WTC11 (cell line): ENCODE measurements around the gene PKP4. TPM values are rescaled to one million over a fixed set of nuclear protein-coding genes. Genes with fewer than 3 reads are reported as not detected.

Experiments
- ATAC-seq: fragments of 200-7000 bp; cut with Tn5 transposase; 2 replicates; pipeline ENCODE4 v1.10.0; 2021; ENCODE audit warnings: mild to moderate bottlenecking, moderate library complexity
- Bru-seq: library from RNA; stranded (reverse); fragments of 400-500 nt; gene quantifications from one replicate; lab custom pipeline; 2021; lab: Mats Ljungman, UMichigan
- CTCF ChIA-PET: fragments of 300-600 bp; sonication (Branson Sonifier 250); formaldehyde crosslinking; loops from one replicate; lab custom pipeline; 2021; ENCODE audit warnings: antibody characterized with exemption; lab: Charles Lee
- POLR2A ChIA-PET: fragments of 350-600 bp; sonication (Branson Sonifier 250); formaldehyde crosslinking; loops from one replicate; lab custom pipeline; 2021; ENCODE audit warnings: antibody characterized with exemption; lab: Charles Lee
- DNase-seq: peaks from one replicate; pipeline ENCODE4 v3.0.0; 2021; ENCODE audit warnings: low spot score
- H3K27ac Mint-ChIP-seq: 2 replicates; pipeline ENCODE4 v1.8.0; 2021; ENCODE audit warnings: mixed read lengths
- H3K27me3 Mint-ChIP-seq: 2 replicates; pipeline ENCODE4 v1.8.0; 2021; ENCODE audit warnings: low read depth, mild to moderate bottlenecking, moderate library complexity, mixed read lengths
- H3K36me3 Mint-ChIP-seq: 2 replicates; pipeline ENCODE4 v1.8.0; 2021; ENCODE audit warnings: mixed read lengths
- H3K4me1 Mint-ChIP-seq: 2 replicates; pipeline ENCODE4 v1.8.0; 2022; ENCODE audit warnings: mixed read lengths
- H3K4me3 Mint-ChIP-seq: 2 replicates; pipeline ENCODE4 v1.8.0; 2021; ENCODE audit warnings: mild to moderate bottlenecking, moderate library complexity, mixed read lengths
- H3K9me3 Mint-ChIP-seq: 2 replicates; pipeline ENCODE4 v1.8.0; 2021; ENCODE audit warnings: mixed read lengths
- E2F5 ChIP-seq: sonication (generic); formaldehyde crosslinking; IDR thresholded peaks from 2 replicates; pipeline ENCODE4 v1.8.1; 2022; ENCODE audit warnings: mild to moderate bottlenecking, moderate library complexity, missing genetic modification reagents
- EMX1 ChIP-seq: fragments of 250-450 bp; sonication (Bioruptor Pico); IDR thresholded peaks from 2 replicates; pipeline ENCODE4 v1.8.0; 2021; ENCODE audit warnings: mild to moderate bottlenecking
- ESRRA ChIP-seq: sonication (generic); formaldehyde crosslinking; IDR thresholded peaks from 2 replicates; pipeline ENCODE4 v1.8.1; 2022; ENCODE audit warnings: mild to moderate bottlenecking, missing genetic modification reagents, borderline replicate concordance
- GABPB1 ChIP-seq: sonication (generic); formaldehyde crosslinking; IDR thresholded peaks from 2 replicates; pipeline ENCODE4 v1.8.1; 2023; ENCODE audit warnings: mild to moderate bottlenecking, missing genetic modification reagents
- GRHL2 ChIP-seq: fragments of 250-450 bp; sonication (Bioruptor Pico); IDR thresholded peaks from 2 replicates; pipeline ENCODE4 v1.8.0; 2022; ENCODE audit warnings: mild to moderate bottlenecking, moderate library complexity; ENCODE audit not compliant: insufficient replicate concordance, severe bottlenecking
- HMGA2 ChIP-seq: fragments of 250-450 bp; sonication (Bioruptor Pico); IDR thresholded peaks from 2 replicates; pipeline ENCODE4 v1.4.0; 2021; ENCODE audit warnings: mild to moderate bottlenecking, moderate library complexity
- HMGXB4 ChIP-seq: sonication (generic); formaldehyde crosslinking; IDR thresholded peaks from 2 replicates; pipeline ENCODE4 v1.8.1; 2023; ENCODE audit warnings: mild to moderate bottlenecking, moderate library complexity, missing genetic modification reagents
- JUN ChIP-seq: sonication (generic); formaldehyde crosslinking; IDR thresholded peaks from 2 replicates; pipeline ENCODE4 v1.8.0; 2023; ENCODE audit warnings: mild to moderate bottlenecking, missing genetic modification reagents
- MLX ChIP-seq: sonication (generic); formaldehyde crosslinking; IDR thresholded peaks from 2 replicates; pipeline ENCODE4 v1.8.1; 2023; ENCODE audit warnings: mild to moderate bottlenecking, missing genetic modification reagents, moderate library complexity
- NFATC4 ChIP-seq: fragments of 250-450 bp; sonication (Bioruptor Pico); IDR thresholded peaks from 2 replicates; pipeline ENCODE4 v1.9.0; 2021; ENCODE audit warnings: mild to moderate bottlenecking
- NFYB ChIP-seq: sonication (generic); formaldehyde crosslinking; conservative IDR thresholded peaks from 2 replicates; pipeline ENCODE4 v1.8.0; 2022; ENCODE audit warnings: low read depth, missing genetic modification reagents
- NR1H2 ChIP-seq: sonication (generic); formaldehyde crosslinking; IDR thresholded peaks from 2 replicates; pipeline ENCODE4 v1.9.0; 2021; ENCODE audit warnings: mild to moderate bottlenecking, moderate library complexity, missing genetic modification reagents
- SMAD4 ChIP-seq: sonication (generic); formaldehyde crosslinking; IDR thresholded peaks from 2 replicates; pipeline ENCODE4 v1.8.0; 2022; ENCODE audit warnings: mild to moderate bottlenecking, missing genetic modification reagents
- USF2 ChIP-seq: sonication (generic); formaldehyde crosslinking; IDR thresholded peaks from 2 replicates; pipeline ENCODE4 v1.8.1; 2023; ENCODE audit warnings: mild to moderate bottlenecking, missing genetic modification reagents, moderate library complexity
- ZBTB43 ChIP-seq: sonication (generic); formaldehyde crosslinking; IDR thresholded peaks from 2 replicates; pipeline ENCODE4 v1.8.1; 2023; ENCODE audit warnings: mild to moderate bottlenecking, missing genetic modification reagents
- ZNF138 ChIP-seq: sonication (generic); formaldehyde crosslinking; conservative IDR thresholded peaks from 2 replicates; pipeline ENCODE4 v1.8.1; 2022; ENCODE audit warnings: mild to moderate bottlenecking, moderate library complexity, missing genetic modification reagents
- ZNF219 ChIP-seq: sonication (generic); formaldehyde crosslinking; IDR thresholded peaks from 2 replicates; pipeline ENCODE4 v1.8.0; 2023; ENCODE audit warnings: missing genetic modification reagents, mild to moderate bottlenecking, borderline replicate concordance
- ZNF232 ChIP-seq: sonication (generic); formaldehyde crosslinking; IDR thresholded peaks from 2 replicates; pipeline ENCODE4 v1.8.0; 2022; ENCODE audit warnings: mild to moderate bottlenecking, missing genetic modification reagents
- ZNF281 ChIP-seq: sonication (generic); formaldehyde crosslinking; IDR thresholded peaks from 2 replicates; pipeline ENCODE4 v1.8.0; 2023; ENCODE audit warnings: mild to moderate bottlenecking, missing genetic modification reagents
- ZNF317 ChIP-seq: sonication (generic); formaldehyde crosslinking; IDR thresholded peaks from 2 replicates; pipeline ENCODE4 v1.8.1; 2023; ENCODE audit warnings: low read depth, mild to moderate bottlenecking, moderate library complexity, missing genetic modification reagents, borderline replicate concordance
- ZNF396 ChIP-seq: fragments of 250-450 bp; sonication (Bioruptor Pico); IDR thresholded peaks from 2 replicates; pipeline ENCODE4 v1.8.0; 2021; ENCODE audit warnings: mild to moderate bottlenecking, moderate library complexity, borderline replicate concordance
- ZNF416 ChIP-seq: fragments of 250-450 bp; sonication (Bioruptor Pico); IDR thresholded peaks from 2 replicates; pipeline ENCODE4 v1.9.0; 2021; ENCODE audit warnings: mild to moderate bottlenecking, inconsistent platforms
- ZNF423 ChIP-seq: fragments of 250-450 bp; sonication (Bioruptor Pico); IDR thresholded peaks from 2 replicates; pipeline ENCODE4 v2.1.2; 2022; ENCODE audit warnings: mild to moderate bottlenecking, moderate library complexity
- long read RNA-seq, 3 experiments: library from RNA in 1 of 3; library from capped mRNA in 1 of 3; library from polyadenylated mRNA in 1 of 3; unstranded in 2 of 3; stranded (forward) in 1 of 3; transcript quantifications; one replicate each; pipeline ENCODE4 v2.0.0, GENCODE V29; 2021
- total RNA-seq: library from RNA; stranded (reverse); gene quantifications from 3 replicates; pipeline ENCODE4 v1.2.3, GENCODE V29; 2021

PKP4 gene
- total RNA-seq (66.3 to 78.9 TPM (median 69.3 TPM) in 3 replicates), Bru-seq, nascent RNA (percentile 90 among the genes with signal in this experiment)
- long read RNA-seq, experiment 1, full-length matches to known transcripts: 5 of 90 reads
- long read RNA-seq, experiment 1, partial matches to known transcripts: 45 of 90 reads
- long read RNA-seq, experiment 1, other reads (novel, unspliced or antisense): 40 of 90 reads
- long read RNA-seq, experiment 2, partial matches to known transcripts: 18 of 83 reads
- long read RNA-seq, experiment 2, other reads (novel, unspliced or antisense): 65 of 83 reads
- long read RNA-seq, experiment 3, partial matches to known transcripts: 1 of 2 reads
- long read RNA-seq, experiment 3, other reads (novel, unspliced or antisense): 1 of 2 reads

- H3K9me3 Mint-ChIP-seq: no peaks in the 10 kb centered on the region
- peak within 1 kb of the TSS; percentile 94 for H3K4me3 Mint-ChIP-seq
- ChIA-PET CTCF (interaction anchor here (0.7 to 1.7 kb wide), 9 partner anchors 8 to 432 kb away, joined by 3 to 7 read pairs (median 4); no protein-coding TSS in a partner anchor), POLR2A (interaction anchor here (0.8 to 2.5 kb wide), 5 partner anchors 10 to 289 kb away, joined by 3 to 6 read pairs (median 3); no protein-coding TSS in a partner anchor)
- H3K27me3 Mint-ChIP-seq: no peaks in the 10 kb centered on the region
- peaks cover 50% of the 10 kb centered on the region for H3K4me1 Mint-ChIP-seq
- peak within 1 kb of the TSS; percentile 92 for H3K27ac Mint-ChIP-seq
- peak; percentile 90 for DNase-seq
- TF ChIP-seq ZNF423 (CRISPR knock-in tag): no peak
- no peak for TF ChIP-seq ZNF416 (CRISPR knock-in tag)
- TF ChIP-seq JUN (CRISPR knock-in tag): no peak
- no peak for TF ChIP-seq GRHL2 (CRISPR knock-in tag)
- TF ChIP-seq ESRRA (CRISPR knock-in tag): no peak
- TF ChIP-seq HMGXB4 (CRISPR knock-in tag): no peak
- TF ChIP-seq ZNF317 (CRISPR knock-in tag): no peak
- no peak for TF ChIP-seq GABPB1 (CRISPR knock-in tag)
- TF ChIP-seq ZNF396 (CRISPR knock-in tag): no peak
- TF ChIP-seq NR1H2: no peak
- peak; percentile 83 for TF ChIP-seq NFYB (CRISPR knock-in tag)
- TF ChIP-seq E2F5 (CRISPR knock-in tag): 0 out of 2 replicates have a peak, but pooled peaks have one; percentile 27
- no peak for TF ChIP-seq ZNF219 (CRISPR knock-in tag)
- no peaks in the 10 kb centered on the region for H3K36me3 Mint-ChIP-seq
- peak; percentile 89 for ATAC-seq
Measured at GRCh38 chr2:158456309-158457066, at the start of gene PKP4, which contains the start of gene CCDC148. TSS of gene PKP4 (plus strand) at chr2:158456952. CDS start at chr2:158533185, 76,233 bp downstream. TSS of gene CCDC148 (minus strand) at chr2:158456753. CDS start at chr2:158456439, 314 bp downstream.

- ChIA-PET CTCF (no interaction called here), POLR2A (interaction anchor here (0.7 kb wide), 1 partner anchor 298 kb away, joined by 3 read pairs; no protein-coding TSS in a partner anchor)
Measured at GRCh38 chr2:158407031-158407430, 49.7 kb upstream of the PKP4 start.

GRCh38 chr2:158410132-158410531, 46.6 kb upstream of the PKP4 start:
- Mint-ChIP-seq H3K27me3 (peaks cover 40% of the 10 kb centered on the region), H3K27ac (no peak overlapping the region), H3K9me3 (peaks cover 28% of the 10 kb centered on the region), H3K4me3 (no peak overlapping the region), H3K36me3 (peaks cover 22% of the 10 kb centered on the region), H3K4me1 (peaks cover 24% of the 10 kb centered on the region)
- ATAC-seq (no peak), DNase-seq (no peak)
- ChIA-PET CTCF (no interaction called here), POLR2A (no interaction called here)
- no peak for TF ChIP-seq ZBTB43
- no peak for TF ChIP-seq NFATC4 (CRISPR knock-in tag)
- no peak for TF ChIP-seq SMAD4 (CRISPR knock-in tag)
- TF ChIP-seq MLX (CRISPR knock-in tag): no peak
- no peak for TF ChIP-seq EMX1 (CRISPR knock-in tag)
- TF ChIP-seq ZNF232 (CRISPR knock-in tag): no peak
- no peak for TF ChIP-seq ZNF281 (CRISPR knock-in tag)
- TF ChIP-seq USF2 (CRISPR knock-in tag): no peak

More at GRCh38 chr2:158407031-158407430, 49.7 kb upstream of the PKP4 start:
- peaks cover 28% of the 10 kb centered on the region for H3K9me3 Mint-ChIP-seq
- H3K27ac Mint-ChIP-seq: no peak overlapping the region
- no peak for DNase-seq
- no peak for ATAC-seq
- H3K27me3 Mint-ChIP-seq: peaks cover 18% of the 10 kb centered on the region
- no peak overlapping the region for H3K4me3 Mint-ChIP-seq
- TF ChIP-seq ZNF138 (CRISPR knock-in tag): no peak
- TF ChIP-seq HMGA2 (CRISPR knock-in tag): no peak
- H3K4me1 Mint-ChIP-seq: peaks cover 19% of the 10 kb centered on the region
- peaks cover 22% of the 10 kb centered on the region for H3K36me3 Mint-ChIP-seq
